Neutrophil (primary cell): ENCODE results near the gene NDUFC2.
"Not testable (repeated sequence)": the region's sequence is repeated elsewhere in the genome, so short reads cannot be mapped to it uniquely, and the experiment has no call there.

Experiments
- H3K27ac ChIP-seq: fragments of 200-600 bp; sonication (generic); 2 replicates; pipeline ENCODE4 v1.5.1; 2016; ENCODE audit warnings: mild to moderate bottlenecking, moderate library complexity
- H3K27me3 ChIP-seq: fragments of 200-600 bp; sonication (generic); 2 replicates; pipeline ENCODE4 v1.6.0; 2016; ENCODE audit warnings: mild to moderate bottlenecking
- H3K36me3 ChIP-seq: fragments of 200-600 bp; sonication (generic); 2 replicates; pipeline ENCODE4 v1.5.1; 2017
- H3K4me1 ChIP-seq, 2 experiments: fragments of 200-600 bp in 1 of 2; sonication (generic) in 1 of 2; 1 replicate in 1 of 2; 2 replicates in 1 of 2; pipeline versions ENCODE4 v1.5.1 to v1.6.1; 2013 to 2016; ENCODE audit warnings: low read depth in 1 of 2, low read length in 1 of 2, mild to moderate bottlenecking in 1 of 2, moderate library complexity in 1 of 2; ENCODE audit not compliant: control insufficient read depth in 1 of 2, insufficient read depth in 1 of 2
- H3K4me3 ChIP-seq, 2 experiments: fragments of 200-600 bp in 1 of 2; sonication (generic) in 1 of 2; 1 replicate in 1 of 2; 2 replicates in 1 of 2; pipeline ENCODE4 v1.5.1; 2013 to 2016; ENCODE audit warnings: low read depth in 1 of 2, low read length in 1 of 2, mild to moderate bottlenecking in 1 of 2, moderate library complexity in 1 of 2
- H3K9me3 ChIP-seq: fragments of 200-600 bp; sonication (generic); 2 replicates; pipeline ENCODE4 v1.5.1; 2016
- CTCF ChIP-seq: fragments of 200-600 bp; sonication (generic); IDR thresholded peaks from 2 replicates; pipeline ENCODE4 v1.5.1; 2016; ENCODE audit warnings: antibody characterized with exemption

NDUFC2 gene

GRCh38 chr11:78030429-78031325 lies 49.0 kb downstream of the NDUFC2 start:
- TF ChIP-seq CTCF, result no peak
- no peak overlapping the region for H3K4me3 ChIP-seq
- H3K36me3 ChIP-seq, result no peaks in the 10 kb centered on the region
- H3K27me3 ChIP-seq, result peaks cover 3% of the 10 kb centered on the region
- H3K4me1 ChIP-seq, result no peaks in the 10 kb centered on the region
- H3K9me3 ChIP-seq, result no peaks in the 10 kb centered on the region
- H3K27ac ChIP-seq, result no peak overlapping the region

- H3K27me3 ChIP-seq, H3K36me3 ChIP-seq, H3K4me1 ChIP-seq, H3K27ac ChIP-seq, H3K4me3 ChIP-seq, H3K9me3 ChIP-seq: not testable (repeated sequence)
Observed at GRCh38 chr11:78028423-78028822, 51.2 kb downstream of the NDUFC2 start.

GRCh38 chr11:78027759-78028158 lies 51.9 kb downstream of the NDUFC2 start:
- no peaks in the 10 kb centered on the region for H3K36me3 ChIP-seq
- no peaks in the 10 kb centered on the region for H3K4me1 ChIP-seq
- H3K9me3 ChIP-seq, result no peaks in the 10 kb centered on the region
- no peak for TF ChIP-seq CTCF
- no peak overlapping the region for H3K27ac ChIP-seq
- H3K4me3 ChIP-seq, result no peak overlapping the region
- peaks cover 16% of the 10 kb centered on the region for H3K27me3 ChIP-seq

GRCh38 chr11:78025378-78025777 lies 54.3 kb downstream of the NDUFC2 start:
- H3K27me3 ChIP-seq, result peaks cover 29% of the 10 kb centered on the region
- no peak overlapping the region for H3K4me3 ChIP-seq
- H3K27ac ChIP-seq, result no peak overlapping the region
- H3K9me3 ChIP-seq, result no peaks in the 10 kb centered on the region
- no peaks in the 10 kb centered on the region for H3K36me3 ChIP-seq
- no peaks in the 10 kb centered on the region for H3K4me1 ChIP-seq
- TF ChIP-seq CTCF, result no peak

GRCh38 chr11:78023426-78023825 lies 56.2 kb downstream of the NDUFC2 start:
- Histone ChIP-seq H3K27ac (no peak overlapping the region), H3K9me3 (no peaks in the 10 kb centered on the region), H3K4me1 (no peaks in the 10 kb centered on the region), H3K27me3 (peaks cover 29% of the 10 kb centered on the region), H3K36me3 (no peaks in the 10 kb centered on the region), H3K4me3 (no peak overlapping the region)
- no peak for TF ChIP-seq CTCF
